K562 (cell line): ENCODE data around the gene TRNAU1AP. TPM values are rescaled to one million over a fixed set of nuclear protein-coding genes. Genes with fewer than 3 reads are reported as not detected.

ENCODE experiments used
- ATAC-seq: fragments of 200-7000 bp; cut with Tn5 transposase; 3 replicates; pipeline ENCODE4 v1.9.1; 2020; ENCODE audit warnings: moderate library complexity
- BruUV-seq: library from RNA; stranded (reverse); fragments of 400-500 nt; replicated peaks from 2 replicates; lab custom pipeline; 2021; lab: Mats Ljungman, UMichigan
- CTCF ChIA-PET: fragments of 300-600 bp; formaldehyde crosslinking; extraction: SDS; loops from one replicate; lab custom pipeline; 2021; ENCODE audit warnings: low intra/inter-chr PET ratio; lab: Yijun Ruan, JAX
- POLR2A ChIA-PET: fragments of 300-600, 350-650 bp; sonication (Branson Sonifier 250); formaldehyde crosslinking; extraction: SDS; loops from one replicate; lab custom pipeline; 2021; ENCODE audit warnings: antibody characterized with exemption, inconsistent platforms; lab: Yijun Ruan, JAX
- DNase-seq, 4 experiments: peaks; one replicate each; pipeline versions ENCODE4 v3.0.0 to v3.0.0-alpha.2; 2011 to 2018; ENCODE audit warnings: low spot score in 3 of 4, mixed read lengths in 3 of 4; ENCODE audit errors: extremely low read depth in 1 of 4
- FAIRE-seq: peaks from 2 replicates; lab custom pipeline; 2011; peaks lifted over from hg19 to GRCh38; lab: Jason Lieb, UNC
- H2AFZ ChIP-seq: 2 replicates; pipeline ENCODE4 v1.6.0; 2011; ENCODE audit warnings: low read depth, low read length, control low read depth, inconsistent platforms
- H3K27ac ChIP-seq: fragments of 200-600 bp; 3 replicates; pipeline ENCODE4 v1.8.0; 2011; ENCODE audit warnings: low read depth, mild to moderate bottlenecking, control low read depth, inconsistent platforms, low read length, moderate library complexity, mixed read lengths; ENCODE audit errors: extremely low read depth
- H3K27me3 ChIP-seq, 2 experiments: fragments of 300-600 bp in 1 of 2; 2 replicates in 1 of 2; 3 replicates in 1 of 2; pipeline versions ENCODE4 v1.6.0 to v1.8.0; 2011; ENCODE audit warnings: inconsistent platforms in 2 of 2, low read length in 2 of 2, mild to moderate bottlenecking in 1 of 2, mixed read lengths in 1 of 2, moderate library complexity in 1 of 2; ENCODE audit not compliant: control insufficient read depth in 2 of 2, insufficient read depth in 2 of 2
- H3K36me3 ChIP-seq: fragments of 300-600 bp; 3 replicates; pipeline ENCODE4 v1.8.0; 2011; ENCODE audit warnings: mild to moderate bottlenecking, low read length, inconsistent platforms; ENCODE audit not compliant: control insufficient read depth, insufficient read depth
- H3K4me1 ChIP-seq, 2 experiments: fragments of 200-600 bp in 1 of 2; replicated peaks in 1 of 2; 2 replicates in 1 of 2; 3 replicates in 1 of 2; pipeline versions ENCODE4 v1.5.1 to v1.8.0; 2011; ENCODE audit warnings: inconsistent platforms in 2 of 2, low read length in 2 of 2, mild to moderate bottlenecking in 1 of 2, mixed read lengths in 1 of 2, moderate library complexity in 1 of 2; ENCODE audit not compliant: control insufficient read depth in 2 of 2, insufficient read depth in 2 of 2
- H3K4me2 ChIP-seq: 2 replicates; pipeline ENCODE4 v1.6.1; 2011; ENCODE audit warnings: low read length, control low read depth, inconsistent platforms, mixed read lengths; ENCODE audit not compliant: insufficient read depth
- H3K4me3 ChIP-seq: fragments of 200-600 bp; sonication (generic), shearing (Covaris generic); 2 replicates; pipeline ENCODE4 v1.5.1; 2016; ENCODE audit warnings: control low read depth, inconsistent platforms
- H3K79me2 ChIP-seq: fragments of 200-600 bp; 3 replicates; pipeline ENCODE4 v1.8.0; 2011; ENCODE audit warnings: low read length, inconsistent platforms; ENCODE audit not compliant: control insufficient read depth, insufficient read depth
- H3K9ac ChIP-seq, 2 experiments: 2 replicates each; pipeline versions ENCODE4 v1.6.0 to v1.6.1; 2011; ENCODE audit warnings: low read depth in 2 of 2, low read length in 2 of 2, control low read depth in 1 of 2, inconsistent platforms in 1 of 2, mild to moderate bottlenecking in 1 of 2, mixed read lengths in 1 of 2; ENCODE audit not compliant: insufficient read depth in 1 of 2
- H3K9me1 ChIP-seq: one replicate; pipeline ENCODE4 v1.6.0; 2011; ENCODE audit warnings: inconsistent platforms, mild to moderate bottlenecking, low read length, moderate library complexity; ENCODE audit not compliant: control insufficient read depth, insufficient read depth
- H3K9me3 ChIP-seq: replicated peaks from 2 replicates; pipeline ENCODE4 v1.5.1; 2011; ENCODE audit warnings: low read depth, low read length, inconsistent platforms; ENCODE audit not compliant: control insufficient read depth, insufficient read depth
- H4K20me1 ChIP-seq: replicated peaks from 2 replicates; pipeline ENCODE4 v1.6.1; 2011; ENCODE audit warnings: low read length, inconsistent platforms, mixed read lengths; ENCODE audit not compliant: control insufficient read depth, insufficient read depth
- ATF3 ChIP-seq, 2 experiments: fragments of 450-650 bp in 1 of 2; sonication (generic) in 1 of 2; formaldehyde crosslinking in 1 of 2; IDR thresholded peaks in 1 of 2; conservative IDR thresholded peaks in 1 of 2; 2 replicates each; pipeline versions ENCODE4 v1.6.1 to v1.8.1; 2016 to 2023; ENCODE audit warnings: mild to moderate bottlenecking in 2 of 2, moderate library complexity in 2 of 2, inconsistent platforms in 1 of 2, missing genetic modification reagents in 1 of 2
- CBX3 ChIP-seq, 2 experiments: IDR thresholded peaks; 1 replicate in 1 of 2; 2 replicates in 1 of 2; pipeline ENCODE4 v1.6.1; 2012; ENCODE audit warnings: inconsistent platforms in 2 of 2, low read length in 2 of 2, borderline replicate concordance in 1 of 2, control low read depth in 1 of 2
- MGA ChIP-seq: fragments of 450-650 bp; IDR thresholded peaks from 2 replicates; pipeline ENCODE4 v1.6.1; 2016; ENCODE audit warnings: mild to moderate bottlenecking, moderate library complexity
- POLR2A ChIP-seq: fragments of 450-650 bp; conservative IDR thresholded peaks from 2 replicates; pipeline ENCODE4 v1.6.1; 2016
- POLR2AphosphoS5 ChIP-seq: IDR thresholded peaks from 2 replicates; pipeline ENCODE4 v1.6.1; 2011; ENCODE audit warnings: mild to moderate bottlenecking, low read depth, low read length, moderate library complexity; ENCODE audit not compliant: control insufficient read depth, insufficient read depth
- PTRF ChIP-seq: fragments of 450-650 bp; IDR thresholded peaks from 2 replicates; pipeline ENCODE4 v1.6.1; 2016; ENCODE audit warnings: mild to moderate bottlenecking, missing genetic modification characterization, missing compliant biosample characterization
- RBBP5 ChIP-seq: fragments of 200-600 bp; sonication (generic); IDR thresholded peaks from 2 replicates; pipeline ENCODE4 v1.6.1; 2012; ENCODE audit warnings: borderline replicate concordance, mild to moderate bottlenecking, low read length, control low read depth, inconsistent platforms; ENCODE audit not compliant: insufficient read depth, poor library complexity, severe bottlenecking
- TAF7 ChIP-seq: fragments of 450-650 bp; IDR thresholded peaks from 2 replicates; pipeline ENCODE4 v1.6.1; 2016; ENCODE audit warnings: missing genetic modification characterization, missing compliant biosample characterization
- XRCC5 ChIP-seq: fragments of 200-400 bp; formaldehyde crosslinking; IDR thresholded peaks from 2 replicates; pipeline ENCODE4 v1.6.1; 2017; ENCODE audit warnings: low read depth, mild to moderate bottlenecking, low read length
- ZNF507 ChIP-seq: conservative IDR thresholded peaks from 2 replicates; pipeline ENCODE4 v1.6.1; 2017; ENCODE audit warnings: missing genetic modification characterization, missing compliant biosample characterization
- WGBS: fragments of 100-300 bp; shearing (Covaris generic); methylation state at CpG from one replicate; pipeline ENCODE4 v1.1.6; 2016; ENCODE audit warnings: low coverage, mixed read lengths; ENCODE audit not compliant: insufficient coverage; ENCODE audit errors: missing lambda C conversion rate; 5-methylcytosine and 5-hydroxymethylcytosine counted together
- in situ Hi-C: fragments of 300-500 bp; cut with MboI; formaldehyde crosslinking; loops from 4 replicates; pipeline ENCODE4 v1.15.0; 2018; ENCODE audit warnings: inconsistent platforms, mixed read lengths
- intact Hi-C: fragments of 100-400 bp; cut with micrococcal nuclease; formaldehyde crosslinking; loops from 2 replicates; pipeline ENCODE4 v1.14.2; 2022
- polyA plus RNA-seq, 8 experiments: library from polyadenylated mRNA; depleted of rRNA in 4 of 8; stranded (reverse) in 5 of 8; unstranded in 3 of 8; fragments of >200 nt; fragmentation: Nextera tagmentation in 2 of 8; fragmentation: Illumina TruSeq in 1 of 8; extraction: Ambion mirVana in 2 of 8; extraction: Trizol in 1 of 8; gene quantifications; 2 replicates each; pipeline versions ENCODE4 v1.2.1 to v1.2.3, GENCODE V29; 2011 to 2014; ENCODE audit warnings: inconsistent platforms in 1 of 8, missing spikeins in 1 of 8
- total RNA-seq, 7 experiments: library from RNA; depleted of rRNA in 6 of 7; stranded (reverse); fragments of >200 nt in 6 of 7; fragmentation: Illumina TruSeq in 2 of 7; extraction: Trizol in 2 of 7; gene quantifications; 2 replicates each; pipeline versions ENCODE4 v1.2.1 to v1.2.3, GENCODE V29; 2011 to 2021; ENCODE audit warnings: low replicate concordance in 1 of 7

TRNAU1AP gene
- total and polyA plus RNA-seq, 9 of the 15 experiments (the other 6 are each of a cell fraction or from before 2014, with no cell fraction given): 34.9 to 110 (median 46.3) TPM

GRCh38 chr1:28538286-28538685, 14.6 kb upstream of the TRNAU1AP start:
- CTCF ChIA-PET: no interaction called here
- TF ChIP-seq ZNF507 (no peak), ATF3 (IDR thresholded peaks at IDR 0.05) (no peak), ATF3 (CRISPR knock-in tag; conservative IDR thresholded peaks at IDR 0.05) (no peak), MGA (no peak), POLR2AphosphoS5 (0 out of 2 replicates have a peak, but pooled peaks have one; percentile 2), XRCC5 (no peak), RBBP5 (no peak), CBX3 (IDR thresholded peaks at IDR 0.05; ENCODE audit: borderline replicate concordance in 1 of 2, low read length in 2 of 2) (no peak), POLR2A (0 out of 2 replicates have a peak, but pooled peaks have one; percentile 42), TAF7 (tag) (no peak), PTRF (no peak)

More at GRCh38 chr1:28538286-28538685, 14.6 kb upstream of the TRNAU1AP start:
- in situ Hi-C loops: no loop called here
- no peaks in the 10 kb centered on the region; a peak in 1 of 5 replicates for H3K4me1 ChIP-seq
- peak overlapping the region in 1 of 2 experiments; percentile 38; a peak in 1 of 4 replicates for H3K9ac ChIP-seq
- DNase-seq (no peak), ATAC-seq (no peak; the same call in 2 of the 3 replicates), FAIRE-seq (no peak)
- H3K27me3 ChIP-seq: no peaks in the 10 kb centered on the region
- intact Hi-C loops: no loop called here
- BruUV-seq: TSS peak; percentile 82
- peaks cover 59% of the 10 kb centered on the region for H3K36me3 ChIP-seq
- H4K20me1 ChIP-seq: 0 out of 2 replicates have a peak, but pooled peaks cover 3% of the 10 kb centered on the region
- no peak overlapping the region for H2AFZ ChIP-seq
- no peak overlapping the region for H3K4me2 ChIP-seq
- no peak overlapping the region for H3K27ac ChIP-seq
- no peaks in the 10 kb centered on the region for H3K9me1 ChIP-seq
- POLR2A ChIA-PET: interaction anchor here (0.6 to 2.8 kb wide), 10 partner anchors 12 to 132 kb away, joined by 3 to 12 read pairs (median 4); partner anchors contain the start of genes RNU11 and TRNAU1AP
- no peaks in the 10 kb centered on the region for H3K79me2 ChIP-seq
- H3K9me3 ChIP-seq: no peaks in the 10 kb centered on the region
- no peak overlapping the region for H3K4me3 ChIP-seq
- 86% methylated on average over 6 of the region's 6 CpGs for WGBS
